CD4-positive, alpha-beta T cell treated with Interleukin-15 for 1 hour (primary cell): ENCODE data around the gene DNAH1.

Source experiments
- DNase-seq: peaks from one replicate; pipeline ENCODE4 v3.0.0-alpha.2; 2020

Gene DNAH1

DNA sequence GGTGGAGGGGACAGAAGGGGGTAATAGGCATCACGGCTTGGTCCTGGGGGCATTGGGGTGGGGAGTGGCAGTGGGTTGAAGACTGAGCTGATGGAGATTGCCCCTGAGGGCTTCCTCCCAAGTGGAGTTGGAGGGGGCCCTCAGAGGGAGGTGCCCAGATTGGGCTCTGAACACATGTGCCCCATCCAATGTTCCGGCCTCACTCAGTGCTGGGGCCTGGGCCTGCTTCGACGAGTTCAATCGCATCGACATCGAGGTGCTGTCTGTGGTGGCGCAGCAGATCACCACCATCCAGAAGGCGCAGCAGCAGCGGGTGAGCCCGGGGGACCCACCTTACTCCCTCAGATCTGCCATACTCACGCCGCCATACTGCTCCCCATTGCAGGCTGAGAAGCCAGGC lies 45.3 kb downstream of the DNAH1 start:
- DNase-seq = no peak

DNA sequence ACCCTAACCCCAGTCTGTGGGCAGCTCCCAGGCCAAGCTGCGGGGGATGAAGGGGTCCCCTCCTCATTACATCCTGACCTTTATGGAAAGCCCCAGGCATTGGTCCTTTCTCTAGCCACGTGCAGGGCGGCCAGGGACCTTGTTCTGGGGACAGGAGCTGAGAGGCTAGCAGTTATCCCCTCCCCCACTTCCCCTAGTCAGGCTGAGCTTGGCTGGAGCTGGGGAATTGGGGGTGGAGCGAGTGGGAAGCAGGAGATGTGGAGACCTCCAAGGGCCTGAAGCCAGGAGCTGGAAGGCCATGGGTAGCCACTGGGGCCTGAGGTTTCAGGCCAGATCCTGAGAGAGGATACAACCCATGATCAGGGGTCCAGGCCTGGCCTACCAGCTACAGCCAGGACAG lies 45.8 kb downstream of the DNAH1 start:
- no peak for DNase-seq

DNA sequence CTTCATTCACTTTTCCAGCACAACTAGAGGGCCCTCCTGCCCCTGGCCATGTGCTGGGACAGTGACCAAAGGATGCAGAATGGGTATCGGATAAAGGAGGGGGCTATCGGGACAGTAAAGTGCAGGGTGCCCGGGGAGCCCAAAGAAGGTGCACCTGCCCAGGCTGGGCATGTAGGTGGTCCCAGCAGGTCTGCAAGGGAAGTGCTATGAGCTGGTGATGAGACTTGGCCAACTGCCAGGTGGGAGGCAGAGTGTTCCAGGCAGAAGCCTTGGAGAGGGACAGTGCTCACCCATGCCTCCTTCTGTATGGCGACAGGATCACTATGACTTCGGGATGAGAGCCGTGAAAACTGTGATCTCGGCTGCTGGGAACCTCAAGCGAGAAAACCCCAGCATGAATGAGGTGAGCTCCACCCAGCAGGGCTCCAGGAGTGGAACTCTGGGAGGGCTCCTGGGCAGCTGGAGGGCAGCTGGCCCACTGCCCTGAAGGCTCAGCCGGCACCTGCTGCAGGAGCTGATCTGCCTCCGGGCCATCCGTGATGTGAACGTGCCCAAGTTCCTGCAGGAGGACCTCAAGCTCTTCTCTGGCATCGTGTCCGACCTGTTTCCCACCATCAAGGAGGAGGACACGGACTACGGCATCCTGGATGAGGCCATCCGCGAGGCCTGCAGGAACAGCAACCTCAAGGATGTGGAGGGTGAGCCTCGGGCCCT lies 48.4 kb downstream of the DNAH1 start:
- no peak for DNase-seq

DNA sequence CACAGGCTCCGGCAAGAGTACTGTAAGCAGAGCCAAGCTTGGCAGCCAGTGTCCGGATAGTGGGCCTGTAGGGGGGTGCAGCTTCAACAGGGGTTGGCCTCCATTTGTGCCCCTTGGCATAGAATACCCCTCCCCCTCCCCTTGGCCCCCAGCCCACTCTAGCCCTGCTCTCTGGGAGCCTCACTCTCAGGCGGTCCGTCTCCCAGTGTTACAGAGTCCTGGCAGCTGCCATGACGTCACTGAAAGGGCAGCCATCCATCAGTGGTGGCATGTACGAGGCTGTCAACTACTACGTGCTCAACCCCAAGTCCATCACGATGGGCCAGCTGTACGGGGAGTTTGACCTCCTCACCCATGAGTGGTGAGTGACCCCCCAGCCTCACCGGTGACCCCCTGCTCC lies 50.4 kb downstream of the DNAH1 start:
- no peak for DNase-seq

DNA sequence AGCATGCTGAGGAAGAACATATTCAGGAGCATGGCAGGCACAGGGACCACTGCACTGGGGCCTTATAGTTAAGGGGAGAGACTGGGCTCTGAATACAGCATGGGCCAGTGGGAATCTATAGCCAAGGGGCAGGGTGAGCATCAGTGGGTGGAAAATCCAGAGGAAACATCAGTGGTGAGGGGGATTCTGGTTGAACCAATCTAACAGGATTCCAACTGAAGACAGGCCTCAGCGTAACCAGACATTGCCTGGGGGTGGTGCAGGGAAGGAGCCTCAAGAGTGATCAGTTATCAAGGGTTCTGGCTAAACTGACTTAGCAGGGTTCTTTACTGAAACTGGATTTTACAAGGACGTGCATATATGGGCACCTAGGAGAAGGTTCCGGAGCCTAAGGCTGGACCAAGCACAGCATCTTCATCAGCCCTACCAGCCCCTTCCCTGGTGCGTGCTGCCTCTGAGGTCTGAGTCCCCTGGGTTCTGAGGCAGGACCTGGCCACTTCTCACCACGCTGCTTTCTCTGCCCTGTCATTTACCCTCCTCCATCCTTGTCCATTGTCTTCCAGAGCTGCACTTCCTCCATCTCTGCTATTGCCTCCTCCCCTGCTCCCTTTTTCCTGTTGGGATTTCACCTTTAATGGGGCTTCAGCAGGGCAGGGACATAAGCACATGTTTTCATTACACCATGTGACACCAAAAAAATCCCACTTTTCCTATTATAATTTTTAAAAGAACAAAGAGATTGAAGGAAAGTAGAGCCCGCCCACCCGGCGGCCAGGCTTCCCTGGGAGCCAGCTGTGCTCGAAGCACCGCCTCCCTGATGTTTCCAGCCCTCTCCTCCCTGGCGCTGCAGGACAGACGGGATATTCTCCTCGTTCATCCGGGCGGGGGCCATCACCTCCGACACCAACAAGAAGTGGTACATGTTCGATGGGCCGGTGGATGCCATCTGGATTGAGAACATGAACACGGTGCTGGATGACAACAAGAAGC lies 52.1 kb downstream of the DNAH1 start:
- no peak for DNase-seq

DNA sequence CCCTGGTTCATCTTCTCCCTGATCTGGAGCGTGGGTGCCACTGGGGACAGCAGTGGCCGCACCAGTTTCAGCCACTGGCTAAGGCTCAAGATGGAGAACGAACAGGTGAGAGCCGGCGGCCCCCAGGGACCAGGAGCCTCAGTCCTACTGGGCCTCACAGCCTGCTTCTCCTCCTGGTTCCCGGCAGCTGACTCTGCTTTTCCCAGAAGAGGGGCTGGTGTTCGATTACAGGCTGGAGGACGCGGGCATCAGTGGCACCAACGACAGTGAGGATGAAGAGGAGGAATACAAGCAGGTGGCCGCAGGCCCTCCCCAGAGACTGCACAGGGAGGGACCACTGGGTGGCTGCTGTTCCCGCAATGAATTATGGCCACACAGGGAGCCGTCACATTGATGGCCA lies 54.4 kb downstream of the DNAH1 start:
- DNase-seq = no peak

DNA sequence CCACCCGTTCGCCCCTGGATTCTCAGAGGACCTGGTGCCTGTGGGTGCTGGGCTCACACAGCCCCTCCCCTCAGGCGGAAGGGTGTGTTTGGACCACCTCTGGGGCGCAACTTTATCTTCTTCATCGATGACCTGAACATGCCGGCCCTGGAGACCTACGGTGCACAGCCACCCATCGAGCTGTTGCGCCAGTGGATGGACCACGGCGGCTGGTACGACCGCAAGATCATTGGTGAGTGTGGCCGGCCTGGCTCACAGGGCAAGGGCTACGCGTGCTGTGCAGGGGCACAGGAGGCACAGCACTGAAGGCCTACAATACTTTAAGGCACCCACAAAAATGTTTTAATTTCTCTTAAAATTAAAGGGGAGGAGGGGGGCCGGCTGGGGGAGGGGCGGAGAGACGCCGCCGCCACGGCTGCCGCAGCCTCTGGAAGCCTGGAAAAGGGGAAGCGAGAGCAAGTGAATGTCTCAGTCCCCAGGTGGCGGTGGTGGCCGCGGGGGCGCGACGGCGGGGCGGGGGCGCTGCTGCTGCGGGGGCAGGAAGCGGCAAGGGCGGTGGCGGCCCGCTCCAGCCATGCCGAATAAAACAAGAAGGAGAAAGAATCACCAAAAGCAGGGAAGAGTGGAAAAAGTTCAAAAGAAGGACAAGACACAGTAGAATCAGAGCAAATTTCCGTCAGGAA lies 56.8 kb downstream of the DNAH1 start:
- peak; percentile 63 for DNase-seq

DNA sequence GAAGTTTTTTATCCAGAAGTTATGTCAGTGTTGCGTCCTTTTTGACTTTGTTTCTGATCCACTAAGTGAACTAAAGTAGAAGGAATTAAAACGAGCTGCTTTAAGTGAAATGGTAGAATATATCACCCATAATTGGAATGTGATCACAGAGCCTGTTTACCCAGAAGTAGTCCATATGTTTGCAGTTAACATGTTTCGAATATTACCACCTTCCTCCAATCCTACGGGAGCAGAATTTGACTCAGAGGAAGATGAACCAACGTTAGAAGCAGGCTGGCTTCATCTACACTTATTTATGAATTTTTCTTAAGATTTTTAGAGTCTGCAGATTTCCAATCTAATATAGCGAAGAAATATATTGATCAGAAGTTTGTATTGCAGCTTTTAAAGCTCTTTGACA lies 57.6 kb downstream of the DNAH1 start:
- DNase-seq = no peak

DNA sequence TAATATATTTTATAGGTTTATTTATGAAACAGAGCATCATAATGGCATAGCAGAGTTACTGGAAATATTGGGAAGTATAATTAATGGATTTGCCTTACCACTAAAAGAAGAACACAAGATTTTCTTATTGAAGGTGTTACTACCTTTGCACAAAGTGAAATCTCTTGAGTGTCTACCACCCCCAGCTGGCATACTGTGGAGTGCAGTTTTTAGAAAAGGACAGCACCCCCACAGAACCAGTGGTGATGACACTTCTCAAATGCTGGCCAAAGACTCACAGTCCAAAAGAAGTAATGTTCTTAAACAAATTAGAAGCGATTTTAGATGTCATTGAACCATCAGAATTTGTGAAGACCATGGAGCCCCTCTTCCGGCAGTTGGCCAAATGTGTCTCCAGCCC lies 58.1 kb downstream of the DNAH1 start:
- no peak for DNase-seq

DNA sequence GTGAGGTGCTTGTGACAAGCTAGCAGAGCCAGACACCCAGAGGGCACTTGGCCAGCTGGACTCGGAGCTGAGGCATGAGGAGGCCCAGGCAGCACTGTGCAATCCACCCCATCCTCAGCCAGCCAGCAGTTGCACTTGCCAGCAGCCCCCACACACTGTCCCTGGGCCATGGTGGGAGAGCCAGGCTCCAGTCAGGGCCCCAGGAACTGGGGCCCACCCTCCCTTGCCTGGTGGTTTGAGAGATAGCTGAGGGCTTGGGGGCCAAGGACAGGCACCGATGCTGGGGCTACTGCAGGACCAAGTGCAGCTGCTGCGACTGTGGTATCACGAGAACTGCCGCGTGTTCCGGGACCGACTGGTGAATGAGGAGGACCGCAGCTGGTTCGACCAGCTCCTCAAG lies 63.5 kb downstream of the DNAH1 start:
- DNase-seq = no peak

DNA sequence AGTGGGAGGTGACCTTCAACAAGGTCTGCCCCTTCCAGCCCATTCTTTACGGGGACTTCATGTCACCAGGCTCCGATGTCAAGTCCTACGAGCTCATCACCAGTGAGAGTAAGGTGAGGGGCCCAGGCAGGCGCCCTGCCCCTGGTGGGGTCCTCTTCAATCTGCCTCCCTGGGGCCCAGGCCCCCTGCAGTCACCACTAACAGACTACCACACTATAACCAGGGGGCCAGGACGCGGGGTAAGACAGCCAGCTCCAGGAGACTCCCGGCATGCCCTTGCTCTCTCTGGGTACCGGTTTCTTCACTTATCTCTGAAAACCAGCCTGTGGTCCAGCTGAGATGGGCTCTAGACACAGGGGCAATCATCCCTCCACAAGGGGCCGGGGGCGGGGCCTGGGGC lies 63.9 kb downstream of the DNAH1 start:
- DNase-seq = no peak

DNA sequence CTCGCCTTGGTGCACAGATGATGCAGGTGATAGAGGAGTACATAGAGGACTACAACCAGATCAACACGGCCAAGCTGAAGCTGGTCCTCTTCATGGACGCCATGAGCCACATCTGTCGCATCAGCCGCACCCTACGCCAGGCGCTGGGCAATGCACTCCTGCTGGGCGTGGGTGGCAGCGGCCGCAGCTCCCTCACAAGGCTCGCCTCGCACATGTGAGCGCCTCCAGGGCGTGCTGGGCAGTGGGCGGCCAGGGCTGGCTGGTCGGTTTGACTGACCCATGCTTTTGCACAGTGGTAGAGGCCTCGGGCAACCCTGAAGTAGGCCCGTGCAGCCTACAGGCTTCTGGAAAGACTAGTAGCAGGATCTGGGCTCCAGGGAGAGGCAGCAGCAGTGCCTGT lies 65.5 kb downstream of the DNAH1 start:
- no peak for DNase-seq

DNA sequence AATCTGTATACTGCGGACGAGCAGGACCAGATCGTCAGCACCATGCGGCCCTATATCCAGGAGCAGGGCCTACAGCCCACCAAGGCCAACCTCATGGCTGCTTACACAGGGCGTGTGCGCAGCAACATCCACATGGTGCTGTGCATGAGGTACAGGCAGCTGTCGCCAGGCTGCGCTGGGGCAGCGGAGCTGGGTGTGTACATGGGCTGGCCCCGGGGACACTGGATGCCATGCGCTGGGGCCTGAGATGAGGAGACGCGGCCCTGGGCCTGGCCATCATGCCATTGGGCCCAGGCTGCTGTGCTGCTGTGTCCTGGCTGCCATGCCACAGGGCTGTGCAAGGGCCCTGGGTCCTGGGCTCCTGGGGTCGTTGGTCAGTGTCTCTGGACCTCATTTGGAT lies 67.3 kb downstream of the DNAH1 start:
- no peak for DNase-seq

DNA sequence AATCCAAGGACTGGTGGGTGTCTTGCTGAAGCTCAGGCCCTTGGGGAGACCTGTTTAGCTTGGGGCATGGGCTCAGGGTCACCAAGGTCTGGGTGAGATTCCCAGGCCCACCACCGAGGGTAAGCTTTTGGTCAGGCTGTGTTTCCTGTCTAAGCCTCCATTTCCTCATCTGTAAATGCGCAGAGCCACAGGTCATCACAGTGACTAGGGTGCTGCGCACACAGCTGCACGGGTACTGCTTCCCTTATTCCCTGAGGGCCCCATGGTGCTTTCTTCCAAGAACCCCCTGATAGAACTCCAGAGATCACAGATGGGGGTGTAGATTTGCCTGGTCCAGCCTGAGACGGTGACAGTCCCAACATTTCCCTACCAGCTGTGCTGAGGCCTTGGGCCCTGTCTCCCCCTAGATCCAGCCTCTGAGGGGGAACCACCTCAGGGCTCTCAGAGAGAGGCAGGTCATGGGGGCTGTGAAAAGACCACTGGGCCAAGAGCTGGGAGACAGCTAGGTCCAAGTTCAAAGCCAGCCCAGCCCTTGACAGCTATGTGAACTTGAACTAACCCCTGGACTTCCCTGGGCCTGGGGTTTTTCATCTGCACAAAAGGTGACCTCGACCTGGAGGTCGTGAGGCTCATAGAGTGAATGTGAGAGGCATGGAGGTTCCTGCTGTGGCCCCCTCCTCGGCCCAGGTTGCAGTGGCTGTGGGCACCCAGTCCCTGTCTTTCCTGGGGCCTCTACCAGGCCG lies 68.1 kb downstream of the DNAH1 start:
- no peak for DNase-seq

DNA sequence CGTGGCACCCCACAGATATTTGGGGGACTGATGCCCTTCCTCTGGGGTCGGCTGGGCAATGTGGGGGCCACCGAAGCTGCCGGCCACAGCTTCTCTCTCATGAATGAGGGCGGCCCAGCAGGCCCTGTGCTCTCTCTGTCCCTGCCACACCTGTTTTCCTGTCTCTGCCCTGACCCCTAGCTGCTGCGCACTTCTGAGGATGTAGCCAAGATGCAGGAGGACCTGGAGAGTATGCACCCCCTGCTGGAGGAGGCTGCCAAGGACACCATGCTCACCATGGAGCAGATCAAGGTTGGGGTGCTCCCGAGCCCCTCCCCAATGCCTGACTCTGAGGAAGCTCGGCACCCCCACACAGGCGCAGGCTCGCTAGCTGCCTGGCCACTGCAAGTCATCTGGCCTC lies 69.0 kb downstream of the DNAH1 start:
- no peak for DNase-seq

DNA sequence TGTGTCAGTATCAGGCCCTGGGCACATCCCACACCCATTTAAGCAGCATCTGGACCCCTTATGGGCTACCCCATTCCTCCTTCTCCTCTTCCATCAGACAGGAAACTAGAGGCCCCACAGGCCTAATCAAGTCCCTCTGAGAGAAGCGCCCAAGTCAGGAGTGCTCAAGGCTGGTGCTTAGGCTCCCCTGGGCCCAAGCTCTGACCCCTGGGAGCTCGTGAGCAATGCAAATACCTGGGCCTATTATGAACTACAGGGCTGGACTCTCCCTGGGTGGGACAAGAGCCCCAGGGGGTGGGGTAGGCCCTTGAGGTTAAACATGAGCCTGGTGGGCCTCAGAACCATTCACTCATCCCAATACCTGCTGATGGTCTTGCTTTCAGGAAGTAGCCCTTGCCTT lies 71.4 kb downstream of the DNAH1 start:
- no peak for DNase-seq

DNA sequence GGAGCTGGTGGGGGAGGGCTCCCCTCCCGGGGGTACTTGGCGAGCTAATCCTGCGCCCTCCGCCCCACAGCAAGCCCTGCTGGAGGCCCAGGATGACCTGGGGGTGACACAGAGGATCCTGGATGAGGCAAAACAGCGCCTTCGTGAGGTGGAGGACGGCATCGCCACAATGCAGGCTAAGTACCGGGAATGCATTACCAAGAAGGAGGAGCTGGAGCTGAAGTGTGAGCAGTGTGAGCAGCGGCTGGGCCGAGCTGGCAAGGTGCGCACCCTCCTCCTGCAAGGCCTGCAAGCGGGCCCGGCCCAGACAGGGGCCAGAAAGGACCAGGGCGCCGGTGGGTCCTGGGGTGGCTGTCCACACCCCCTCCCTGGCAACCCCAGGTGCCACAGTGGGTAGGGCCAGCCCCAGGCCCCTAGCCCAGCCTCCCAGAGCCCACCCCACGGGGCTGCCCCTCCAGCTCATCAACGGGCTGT lies 72.3 kb downstream of the DNAH1 start:
- DNase-seq = no peak

DNA sequence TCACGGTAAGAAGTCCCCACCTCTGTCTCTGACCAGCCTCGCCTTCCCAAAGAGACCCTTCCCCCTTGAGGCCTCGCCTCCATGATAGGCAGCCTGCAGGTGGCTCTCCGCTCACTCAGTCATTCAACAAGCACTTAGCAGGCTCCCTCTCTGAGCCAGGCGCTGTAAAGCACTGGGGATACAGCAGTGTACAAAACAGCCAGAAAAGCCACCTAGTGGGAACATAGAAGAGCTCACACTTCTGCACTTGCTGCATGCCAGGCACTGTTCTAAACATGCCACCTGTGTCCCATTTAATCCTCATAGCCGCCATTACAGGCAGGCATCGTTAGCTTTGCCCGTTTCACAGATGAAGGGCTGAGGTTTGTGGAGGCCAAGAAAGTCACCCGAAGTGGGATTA lies 72.8 kb downstream of the DNAH1 start:
- no peak for DNase-seq

DNA sequence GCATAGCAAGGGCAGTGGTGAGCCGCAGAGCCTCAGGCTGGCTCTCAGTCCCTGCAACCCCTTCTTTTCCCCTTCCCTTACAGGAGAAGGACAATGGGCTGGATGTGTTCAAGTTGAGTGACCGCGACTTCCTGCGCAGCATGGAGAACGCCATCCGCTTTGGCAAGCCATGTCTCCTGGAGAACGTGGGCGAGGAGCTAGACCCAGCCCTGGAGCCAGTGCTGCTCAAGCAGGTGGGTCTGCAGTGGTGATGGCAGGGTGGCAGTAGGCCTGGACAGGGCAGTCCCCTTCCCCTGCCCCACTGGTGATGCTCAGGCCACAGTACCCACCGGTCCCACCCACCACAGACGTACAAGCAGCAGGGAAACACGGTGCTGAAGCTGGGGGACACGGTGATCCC lies 75.0 kb downstream of the DNAH1 start:
- no peak for DNase-seq

DNA sequence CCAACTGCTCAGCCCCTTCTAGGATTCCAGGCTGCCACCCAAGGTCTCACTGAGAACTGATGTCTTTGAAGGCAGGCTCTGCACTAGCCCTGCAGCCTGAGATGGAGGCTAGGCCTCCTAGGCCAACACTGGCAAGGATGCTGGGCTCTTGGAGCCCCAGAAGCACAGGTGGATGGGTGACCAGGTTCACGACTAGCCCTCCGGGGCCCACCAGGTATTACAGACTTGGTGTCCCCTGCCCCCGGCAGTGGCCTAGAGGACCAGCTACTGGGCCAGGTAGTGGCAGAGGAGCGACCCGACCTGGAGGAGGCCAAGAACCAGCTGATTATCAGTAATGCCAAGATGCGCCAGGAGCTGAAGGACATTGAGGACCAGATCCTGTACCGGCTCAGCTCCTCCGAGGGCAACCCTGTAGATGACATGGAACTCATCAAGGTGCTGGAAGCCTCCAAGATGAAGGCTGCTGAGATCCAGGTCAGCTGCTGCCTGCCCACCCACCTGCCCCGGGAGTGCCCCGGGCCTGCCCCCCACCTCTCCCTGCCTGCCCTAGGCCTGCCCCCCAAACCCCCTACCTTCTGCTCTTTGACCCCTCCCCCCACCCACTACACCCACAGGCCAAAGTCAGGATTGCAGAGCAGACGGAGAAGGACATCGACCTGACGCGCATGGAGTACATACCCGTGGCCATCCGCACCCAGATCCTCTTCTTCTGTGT lies 76.3 kb downstream of the DNAH1 start:
- no peak for DNase-seq

DNA sequence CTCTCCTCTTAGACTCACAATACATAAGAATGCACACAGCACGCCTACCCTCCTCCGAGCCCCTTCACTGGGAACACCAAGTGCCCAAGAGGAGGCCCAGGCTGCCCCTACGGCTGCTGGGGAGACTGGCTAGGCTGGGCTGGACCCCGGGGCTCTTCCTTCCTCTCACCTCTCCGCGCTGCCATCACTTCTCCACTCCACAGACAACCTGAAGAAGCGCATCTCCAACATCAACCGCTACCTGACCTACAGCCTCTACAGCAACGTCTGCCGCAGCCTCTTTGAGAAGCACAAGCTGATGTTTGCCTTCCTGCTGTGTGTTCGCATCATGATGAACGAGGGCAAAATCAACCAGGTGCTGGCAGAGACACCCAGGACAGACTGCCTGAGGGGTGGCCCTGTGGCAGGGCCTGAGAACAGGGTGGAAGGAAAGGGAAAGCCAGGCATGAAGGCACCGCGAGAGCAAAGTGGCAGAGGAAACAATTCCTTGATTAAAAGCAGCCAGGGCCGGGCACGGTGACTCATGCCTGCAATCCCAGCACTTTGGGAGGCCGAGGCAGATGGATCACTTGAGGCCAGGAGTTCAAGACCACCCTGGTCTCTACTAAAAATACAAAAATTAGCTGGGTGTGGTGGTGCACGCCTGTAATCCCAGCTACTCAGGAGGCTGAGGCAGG lies 77.2 kb downstream of the DNAH1 start:
- no peak for DNase-seq
